H1 (cell line): ENCODE results near the gene SHLD2. TPM values are rescaled to one million over a fixed set of nuclear protein-coding genes. Genes with fewer than 3 reads are reported as not detected.

Source experiments
- CHD7 ChIP-seq: fragments of 300-600 bp; sonication (generic); IDR thresholded peaks from 2 replicates; pipeline ENCODE4 v1.7.1; 2012; ENCODE audit warnings: low read length, moderate library complexity, mild to moderate bottlenecking, inconsistent platforms; ENCODE audit not compliant: insufficient replicate concordance
- TBP ChIP-seq: IDR thresholded peaks from 2 replicates; pipeline ENCODE4 v1.6.1; 2011; ENCODE audit warnings: low read depth, low read length, improper control_type of control experiment
- polyA plus RNA-seq, 7 experiments: library from polyadenylated mRNA; depleted of rRNA in 3 of 7; stranded (reverse) in 5 of 7; unstranded in 2 of 7; fragments of >200 nt in 5 of 7; fragments of 200-250 nt in 2 of 7; gene quantifications; 1 replicate in 5 of 7; 2 replicates in 1 of 7; 4 replicates in 1 of 7; pipeline versions ENCODE4 v1.2.1 to v1.2.3, GENCODE V29; 2011 to 2013; ENCODE audit warnings: missing spikeins in 2 of 7, mixed read lengths in 2 of 7
- total RNA-seq: library from RNA; stranded (reverse); fragmentation: NEBNext Ultra II Directional; extraction: Animal tissue kit (Norgen Biotek cat#: 25700); gene quantifications from 2 replicates; pipeline ENCODE4 v1.2.1, GENCODE V29; 2021

The SHLD2 gene
- total and polyA plus RNA-seq, 2 of the 8 experiments (the other 6 are each of a cell fraction or from before 2014, with no cell fraction given), result 7.9 to 32.4 TPM

DNA sequence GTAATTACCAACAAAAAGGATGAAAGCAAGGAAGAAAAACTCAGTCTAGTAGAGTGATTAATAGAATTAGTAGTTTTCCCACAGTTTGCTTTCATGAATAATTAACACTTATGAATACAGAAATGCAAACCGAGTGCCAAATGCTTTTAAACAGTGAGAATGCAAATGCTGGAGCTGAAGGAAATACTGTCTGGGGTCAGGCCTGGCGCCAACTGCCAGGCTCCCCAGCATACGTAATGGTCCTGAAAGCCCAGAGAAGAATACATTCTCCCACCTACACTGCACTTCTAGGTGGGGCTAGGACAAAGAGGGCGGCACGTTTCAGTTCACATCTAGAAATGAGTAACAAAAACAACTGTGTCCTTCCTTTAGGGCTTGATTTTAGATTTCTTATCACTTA is 30.4 kb upstream of the SHLD2 start (continued):
- no peak for TF ChIP-seq CHD7
- TF ChIP-seq TBP, result no peak
